Putamen (tissue), 1 donor: ENCODE measurements around the gene PARP12.
A peak's percentile ranks its signal among the peaks of the same experiment; 100 is the strongest.
"Not testable (repeated sequence)": the region's sequence is repeated elsewhere in the genome, so short reads cannot be mapped to it uniquely, and the experiment has no call there.

Experiments
- DNase-seq: peaks from one replicate; pipeline ENCODE4 v3.0.0-alpha.2; 2016; ENCODE audit warnings: low spot score

The PARP12 gene, protein sequence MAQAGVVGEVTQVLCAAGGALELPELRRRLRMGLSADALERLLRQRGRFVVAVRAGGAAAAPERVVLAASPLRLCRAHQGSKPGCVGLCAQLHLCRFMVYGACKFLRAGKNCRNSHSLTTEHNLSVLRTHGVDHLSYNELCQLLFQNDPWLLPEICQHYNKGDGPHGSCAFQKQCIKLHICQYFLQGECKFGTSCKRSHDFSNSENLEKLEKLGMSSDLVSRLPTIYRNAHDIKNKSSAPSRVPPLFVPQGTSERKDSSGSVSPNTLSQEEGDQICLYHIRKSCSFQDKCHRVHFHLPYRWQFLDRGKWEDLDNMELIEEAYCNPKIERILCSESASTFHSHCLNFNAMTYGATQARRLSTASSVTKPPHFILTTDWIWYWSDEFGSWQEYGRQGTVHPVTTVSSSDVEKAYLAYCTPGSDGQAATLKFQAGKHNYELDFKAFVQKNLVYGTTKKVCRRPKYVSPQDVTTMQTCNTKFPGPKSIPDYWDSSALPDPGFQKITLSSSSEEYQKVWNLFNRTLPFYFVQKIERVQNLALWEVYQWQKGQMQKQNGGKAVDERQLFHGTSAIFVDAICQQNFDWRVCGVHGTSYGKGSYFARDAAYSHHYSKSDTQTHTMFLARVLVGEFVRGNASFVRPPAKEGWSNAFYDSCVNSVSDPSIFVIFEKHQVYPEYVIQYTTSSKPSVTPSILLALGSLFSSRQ

DNA sequence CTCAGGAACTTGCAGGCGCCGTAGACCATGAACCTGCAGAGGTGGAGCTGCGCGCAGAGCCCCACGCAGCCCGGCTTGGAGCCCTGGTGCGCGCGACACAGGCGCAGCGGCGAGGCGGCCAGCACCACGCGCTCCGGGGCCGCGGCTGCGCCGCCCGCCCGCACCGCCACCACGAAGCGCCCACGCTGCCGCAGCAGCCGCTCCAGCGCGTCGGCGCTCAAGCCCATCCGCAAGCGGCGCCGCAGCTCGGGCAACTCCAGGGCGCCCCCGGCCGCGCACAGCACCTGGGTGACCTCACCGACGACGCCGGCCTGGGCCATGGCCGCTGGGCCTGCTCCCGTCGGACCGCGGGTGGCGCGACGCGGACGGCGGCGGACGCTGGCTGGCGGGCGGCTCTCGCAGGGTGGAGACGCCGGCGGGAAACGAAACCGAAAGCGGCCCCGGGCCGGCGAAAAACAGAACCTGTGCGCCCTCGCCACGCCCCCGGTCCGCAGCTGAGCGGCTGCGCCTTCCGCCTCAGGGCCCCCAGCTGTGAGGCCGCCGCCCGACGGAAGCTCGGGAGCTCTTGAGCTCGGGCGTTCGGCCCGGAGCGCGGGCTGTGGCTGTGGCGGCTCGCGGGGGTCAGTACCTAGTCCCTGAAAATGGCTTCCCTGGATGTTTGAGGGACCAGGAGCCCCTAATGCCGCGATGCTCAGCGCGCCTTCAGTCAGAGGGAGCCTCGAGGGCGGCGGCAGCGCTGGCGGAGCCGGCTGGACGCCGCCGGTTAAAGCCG lies at the start of gene PARP12:
Gene PARP12 (minus strand): TSS at position 424 of the 772 bp plus-strand sequence. CDS start 104 bp downstream, at position 320.
- DNase-seq: peak; percentile 41

DNA sequence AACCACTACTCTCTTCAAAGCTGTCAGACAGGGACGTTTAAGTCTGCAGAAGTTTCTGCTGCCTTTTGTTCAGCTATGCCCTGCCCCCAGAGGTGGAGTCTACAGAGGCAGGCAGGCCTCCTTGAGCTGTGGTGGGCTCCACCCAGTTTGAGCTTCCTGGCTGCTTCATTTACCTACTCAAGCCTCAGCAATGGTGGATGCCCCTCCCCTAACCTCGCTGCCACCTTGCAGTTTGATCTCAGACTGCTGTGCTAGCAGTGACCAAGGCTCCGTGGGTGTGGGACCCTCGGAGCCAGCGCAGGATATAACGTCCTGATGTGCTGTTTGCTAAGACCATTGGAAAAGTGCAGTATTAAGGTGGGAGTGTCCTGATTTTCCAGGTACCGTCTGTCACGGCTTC lies 46.0 kb upstream of the PARP12 start:
- not testable (repeated sequence) for DNase-seq

DNA sequence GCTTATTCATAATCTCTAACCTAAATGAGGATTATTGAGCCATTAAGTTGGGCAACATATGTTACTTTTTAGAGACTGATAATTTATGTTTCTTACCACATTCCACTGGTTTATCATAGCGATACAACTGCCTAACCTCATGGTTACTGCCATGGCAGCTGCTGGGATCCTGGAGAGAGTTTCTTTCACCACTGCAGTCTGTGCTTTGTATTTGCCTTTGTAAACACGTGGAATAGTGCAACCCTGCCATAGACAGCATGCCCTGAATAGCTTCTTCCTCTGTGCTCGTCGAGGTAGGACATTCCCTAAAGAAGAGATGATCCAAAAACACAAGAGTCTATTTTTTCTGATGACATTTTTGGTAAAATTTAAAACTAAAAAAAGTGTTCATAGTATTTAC lies 33.7 kb upstream of the PARP12 start:
- no peak for DNase-seq

DNA sequence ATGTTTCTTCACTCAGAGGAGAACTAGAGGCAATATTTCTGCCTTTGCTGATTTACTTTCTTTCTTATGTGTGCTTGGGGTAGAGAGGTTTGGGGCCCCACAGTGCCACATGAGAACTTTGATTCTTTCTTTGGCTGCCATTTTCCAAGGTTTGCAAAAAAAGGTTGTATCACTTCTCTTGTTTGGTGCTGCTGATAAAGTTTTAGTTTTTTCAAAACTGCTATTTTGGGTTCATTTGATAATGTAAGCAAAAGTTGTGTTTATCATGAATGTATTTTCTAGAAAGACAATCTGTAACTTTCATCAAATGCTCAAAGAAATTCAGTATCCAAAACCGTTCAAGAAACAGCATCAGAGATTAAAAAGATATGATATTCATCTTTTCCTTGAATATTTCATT lies 30.6 kb upstream of the PARP12 start:
- no peak for DNase-seq

DNA sequence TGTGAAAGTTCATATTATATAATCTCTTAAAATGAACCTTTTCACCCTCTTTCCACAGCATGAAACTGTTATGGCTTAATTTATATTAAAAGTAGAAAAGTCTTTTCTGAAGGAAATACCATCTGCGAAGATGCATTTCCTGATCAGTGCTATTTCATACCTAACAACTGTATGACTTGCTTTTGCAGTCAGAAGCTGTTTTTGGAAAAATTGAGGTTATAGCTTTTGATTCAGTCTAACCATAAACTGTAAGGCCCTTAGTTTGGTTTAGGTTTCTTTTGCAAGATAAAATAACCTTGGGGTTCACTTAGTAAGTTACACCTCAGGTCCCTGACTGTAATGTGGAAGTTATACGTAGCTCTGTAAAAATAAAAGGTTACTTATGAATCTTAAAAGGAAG lies 22.7 kb upstream of the PARP12 start:
- no peak for DNase-seq

DNA sequence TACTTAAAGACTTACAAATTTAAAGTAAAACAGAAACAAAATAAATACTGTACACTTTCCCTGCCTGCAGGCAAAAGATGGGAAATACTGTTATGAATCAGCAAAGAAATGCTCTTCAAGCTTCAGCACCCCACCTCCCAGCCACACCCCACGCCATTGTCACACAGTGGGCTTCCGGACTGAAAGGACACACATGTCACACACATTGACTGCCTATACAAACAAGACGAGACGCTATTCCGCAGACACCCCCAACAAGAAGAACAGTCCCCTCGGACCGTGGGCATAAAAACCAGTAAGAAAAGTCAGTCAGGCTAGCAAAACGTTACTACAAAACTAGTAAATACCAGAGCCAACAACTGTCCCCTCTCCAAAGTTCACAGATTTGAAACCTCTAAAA lies 22.2 kb upstream of the PARP12 start:
- no peak for DNase-seq

DNA sequence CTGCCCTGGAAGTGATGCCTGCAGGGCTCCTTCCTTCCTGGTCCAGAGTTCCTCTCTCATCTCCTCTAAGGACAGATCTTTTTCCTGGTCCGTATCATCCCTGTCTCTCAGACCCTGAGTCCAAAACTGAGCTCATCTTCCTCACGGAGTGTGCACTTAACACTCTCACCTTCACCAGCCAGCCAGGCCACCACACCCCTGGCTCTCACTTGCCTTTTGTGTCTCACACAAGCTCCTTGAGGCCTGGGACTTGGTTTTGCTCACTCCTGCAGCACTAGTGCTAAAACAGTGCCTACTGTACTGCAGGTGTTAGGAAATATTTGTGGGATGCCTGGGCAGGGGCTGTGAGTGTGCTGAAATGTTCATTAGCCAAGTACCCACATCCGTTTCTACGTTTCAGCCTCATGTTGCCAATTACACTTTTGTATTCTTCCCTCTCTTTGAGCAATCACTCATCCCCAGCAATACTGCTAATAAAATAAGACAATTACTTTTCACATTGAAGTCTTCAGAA lies 21.4 kb upstream of the PARP12 start:
- no peak for DNase-seq

DNA sequence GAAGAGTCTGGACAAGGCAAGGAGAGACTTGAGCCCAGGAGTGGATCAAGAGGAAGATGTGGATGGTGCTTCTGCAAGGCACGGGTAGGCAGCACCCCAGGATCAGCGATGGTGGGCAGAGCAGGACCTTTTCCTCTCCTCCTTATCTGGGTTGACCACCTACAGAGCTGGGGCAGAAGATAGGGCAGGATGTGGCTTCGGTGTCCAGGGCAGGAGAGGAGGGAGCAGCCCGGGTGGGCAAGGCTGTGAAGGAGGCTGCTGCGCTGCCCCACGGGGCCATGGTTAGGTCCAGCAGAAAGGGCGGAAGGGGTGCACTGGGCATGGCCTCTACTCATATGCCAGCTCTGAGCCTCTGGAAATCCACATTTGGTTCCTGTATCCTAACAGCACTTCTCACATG lies 20.0 kb upstream of the PARP12 start:
- DNase-seq: no peak

DNA sequence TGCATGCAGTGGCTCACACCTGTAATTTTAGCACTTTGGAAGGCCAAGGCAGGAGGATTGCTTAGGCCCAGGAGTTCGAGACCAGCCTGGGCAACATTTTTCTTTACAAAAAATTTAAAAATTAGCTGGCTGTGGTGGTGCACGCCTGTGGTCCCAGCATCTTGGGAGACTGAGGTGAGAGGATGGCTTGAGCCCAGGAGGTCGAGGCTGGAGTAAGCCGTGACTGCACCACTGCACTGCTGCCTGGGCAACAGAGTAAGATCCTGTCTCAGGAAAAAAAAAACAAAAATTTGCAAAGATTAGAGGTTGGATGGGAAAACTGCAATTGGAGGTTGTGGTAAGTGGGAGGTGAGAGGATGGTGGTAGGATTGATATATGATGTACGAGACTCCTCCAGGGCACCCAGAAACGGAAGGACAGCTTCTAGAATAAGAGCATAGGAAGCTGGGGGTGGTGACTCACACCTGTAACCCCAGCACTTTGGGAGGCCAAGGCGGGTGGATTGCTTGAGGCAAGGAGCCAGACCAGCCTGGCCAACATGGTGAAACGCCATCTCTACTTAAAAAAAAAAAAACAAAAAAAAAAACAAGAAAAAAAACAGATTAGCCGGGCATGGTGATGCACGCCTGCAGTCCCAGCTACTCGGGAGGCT lies 19.1 kb upstream of the PARP12 start:
- DNase-seq: no peak

DNA sequence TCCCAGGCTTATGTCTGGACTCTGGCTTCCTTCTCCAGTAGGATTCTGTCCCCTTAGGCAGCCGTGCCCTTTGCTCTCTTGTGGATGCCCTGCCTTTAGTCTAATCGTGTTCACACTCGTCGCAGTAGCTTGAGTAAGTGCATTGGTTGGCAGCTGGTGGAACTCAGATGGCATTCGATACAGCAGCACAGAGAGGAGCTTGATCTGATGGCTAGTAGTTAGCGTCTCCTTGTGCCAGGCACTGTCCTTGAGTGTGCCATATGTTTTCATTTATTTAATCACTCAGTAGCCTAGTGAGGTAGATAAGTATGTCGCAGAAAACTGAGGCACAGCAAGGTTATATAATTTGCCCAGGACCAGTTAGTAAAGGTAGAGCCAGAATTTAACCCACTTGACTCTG lies 18.2 kb upstream of the PARP12 start:
- no peak for DNase-seq

DNA sequence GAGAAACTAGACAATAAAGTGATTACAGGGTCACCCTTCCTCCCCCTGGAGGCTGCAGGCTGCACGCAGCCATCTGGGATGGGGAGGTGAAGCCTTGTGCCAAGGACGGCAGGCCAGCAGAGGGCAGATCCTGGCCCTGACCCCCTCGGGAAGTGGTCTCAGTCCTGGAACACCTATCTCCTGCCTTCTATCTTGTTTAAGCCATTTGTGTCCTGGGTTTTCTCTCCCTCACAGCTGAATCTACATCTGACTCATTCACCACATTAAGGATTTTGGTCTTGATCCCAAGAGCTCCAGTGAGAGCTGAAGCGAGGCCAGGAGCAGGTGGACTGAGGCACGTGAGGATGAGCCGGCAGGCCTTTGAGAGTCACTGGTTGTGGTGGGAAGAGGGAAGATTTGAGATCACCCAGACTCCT lies 16.4 kb upstream of the PARP12 start:
- no peak for DNase-seq

DNA sequence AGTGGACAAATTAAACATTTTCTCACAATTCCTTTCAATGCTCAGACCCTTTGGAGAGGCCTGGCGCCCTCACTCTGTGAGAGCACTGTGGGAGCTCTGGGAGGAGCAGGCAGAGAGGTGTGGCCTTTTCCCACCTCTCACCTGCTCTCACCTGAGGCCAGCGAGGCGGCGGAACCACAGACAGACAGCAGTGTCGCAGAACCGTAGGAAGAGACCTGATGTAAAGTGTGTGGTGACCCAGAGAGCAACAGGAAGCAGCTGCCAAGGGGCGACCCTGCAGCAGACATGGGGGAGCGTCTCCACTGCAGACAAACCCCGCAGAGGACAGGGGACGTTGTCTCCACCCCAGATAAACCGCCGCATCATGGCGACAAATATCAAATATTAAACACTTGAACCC lies 15.6 kb upstream of the PARP12 start:
- DNase-seq: no peak

DNA sequence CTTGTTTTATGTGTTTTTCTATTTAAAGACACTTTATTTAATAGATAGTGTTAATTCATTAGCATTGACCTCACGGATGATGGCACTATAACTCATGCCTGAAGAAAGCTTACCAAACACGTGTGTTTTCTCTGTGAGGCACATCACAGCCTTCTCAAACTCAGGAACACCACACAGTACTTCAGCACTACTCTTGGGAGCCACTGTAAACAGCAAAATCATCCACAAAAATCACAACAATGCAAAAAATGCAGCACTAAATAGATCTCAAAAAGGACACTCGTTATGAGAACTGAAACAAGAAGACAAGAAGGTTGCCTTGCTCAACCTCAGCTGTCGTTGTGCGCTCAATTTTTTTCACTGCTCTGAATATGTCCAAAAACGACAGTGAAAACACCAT lies 12.0 kb upstream of the PARP12 start:
- no peak for DNase-seq

DNA sequence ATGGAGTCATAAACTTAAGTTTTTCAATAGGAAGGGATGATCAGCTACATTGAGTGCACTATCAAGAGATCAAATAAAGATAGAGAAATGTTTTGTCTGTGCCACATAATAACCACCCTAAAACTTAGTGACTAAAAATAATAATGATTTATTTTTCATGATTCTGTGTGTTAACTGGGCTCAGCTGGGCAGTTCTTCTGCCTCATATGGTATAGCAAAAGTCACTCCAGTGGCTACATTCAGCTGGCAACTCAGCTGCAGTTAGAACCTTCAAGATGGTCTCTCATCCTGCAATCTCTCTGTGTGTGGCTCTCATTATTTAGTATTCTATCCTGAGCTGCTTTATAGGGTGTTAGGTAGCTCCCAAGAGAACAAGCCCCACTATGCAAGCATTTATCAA lies 7.8 kb upstream of the PARP12 start:
- no peak for DNase-seq

DNA sequence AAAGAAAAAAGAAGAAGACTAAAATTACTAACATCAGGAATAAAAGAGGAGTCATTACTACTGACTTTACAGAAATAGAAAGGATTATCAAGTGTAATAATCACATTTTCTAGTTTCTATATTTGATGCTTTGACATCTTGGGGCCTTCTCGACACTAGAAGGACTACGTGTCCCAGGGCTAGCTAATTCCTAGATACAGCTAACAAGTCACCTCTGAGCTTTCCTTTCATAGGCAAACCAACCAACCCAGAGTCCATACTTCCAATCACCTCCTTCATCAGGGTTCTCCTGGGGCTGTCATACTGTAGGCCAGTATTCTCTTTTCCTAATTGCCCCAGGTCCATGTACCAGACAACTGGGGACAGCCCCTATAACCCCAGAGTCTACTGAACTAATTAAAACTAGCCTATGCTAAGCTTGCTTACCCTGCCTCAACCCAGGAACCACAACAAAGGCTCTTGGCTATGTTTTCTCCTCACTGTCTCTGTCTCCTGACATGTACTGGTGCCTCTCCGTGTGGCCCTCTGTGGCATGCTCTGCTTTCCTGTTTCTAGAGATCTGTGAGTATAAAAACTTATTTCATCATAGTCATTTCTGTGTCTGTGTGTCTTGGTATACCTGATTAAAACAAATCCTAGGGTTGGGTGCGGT lies 6.7 kb upstream of the PARP12 start:
- no peak for DNase-seq

DNA sequence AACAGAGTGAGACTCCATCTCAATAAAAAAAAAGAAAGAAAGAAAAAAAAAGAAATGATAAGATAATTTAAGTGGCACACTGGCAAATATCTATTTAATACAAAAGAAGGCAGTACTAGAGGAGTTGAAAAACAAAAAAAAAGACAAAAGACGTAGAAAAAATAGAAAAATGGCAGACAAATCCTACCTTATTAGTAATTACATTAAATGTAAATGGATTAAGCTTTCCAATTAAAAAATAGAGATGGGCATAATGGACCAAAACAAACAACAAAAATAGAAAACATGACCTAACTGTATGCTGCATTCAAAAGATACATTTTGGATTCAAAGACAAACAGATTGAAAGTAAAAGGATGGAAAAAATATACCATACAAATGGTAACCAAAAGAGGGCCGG lies 5.3 kb upstream of the PARP12 start:
- no peak for DNase-seq

DNA sequence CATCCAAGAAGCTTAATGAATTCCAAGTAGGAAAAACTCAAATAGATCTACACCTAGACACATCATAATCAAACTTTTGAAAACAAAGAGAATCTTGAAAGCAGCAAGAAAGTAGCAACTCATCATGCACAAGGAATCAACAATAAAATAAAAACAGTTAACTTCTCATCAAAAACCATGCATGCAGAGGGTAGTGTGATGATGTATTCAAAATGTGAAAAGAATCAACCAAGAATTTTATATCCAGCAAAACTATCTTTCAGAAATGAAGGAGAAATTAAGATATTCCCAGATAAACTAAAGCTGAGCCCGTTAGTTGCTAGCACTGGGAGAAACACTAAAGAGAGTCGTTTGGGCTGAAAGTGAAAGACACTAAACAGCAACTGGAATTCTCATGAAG lies 4.3 kb upstream of the PARP12 start:
- no peak for DNase-seq

DNA sequence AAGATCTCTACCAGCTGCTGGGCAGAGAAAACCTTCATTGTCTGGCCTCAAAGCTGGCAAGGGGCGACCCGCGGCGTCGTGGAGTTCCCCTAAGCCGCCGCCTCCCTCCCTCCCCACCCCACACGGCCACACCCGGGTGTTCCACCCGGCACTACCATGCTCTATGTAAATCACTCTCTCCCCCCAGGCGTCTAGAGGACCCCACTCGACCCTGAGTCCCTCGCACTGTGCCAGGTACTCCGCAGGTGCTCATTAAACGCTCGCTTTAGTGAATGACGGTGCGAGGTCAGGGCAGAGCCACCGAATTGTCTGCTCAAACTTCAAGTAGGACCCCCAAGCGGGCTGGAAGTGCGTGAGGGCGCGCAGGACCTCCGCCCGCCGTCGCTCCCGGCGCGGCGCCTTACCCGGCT lies 628 bp downstream of the PARP12 start:
- DNase-seq: peak; percentile 4

DNA sequence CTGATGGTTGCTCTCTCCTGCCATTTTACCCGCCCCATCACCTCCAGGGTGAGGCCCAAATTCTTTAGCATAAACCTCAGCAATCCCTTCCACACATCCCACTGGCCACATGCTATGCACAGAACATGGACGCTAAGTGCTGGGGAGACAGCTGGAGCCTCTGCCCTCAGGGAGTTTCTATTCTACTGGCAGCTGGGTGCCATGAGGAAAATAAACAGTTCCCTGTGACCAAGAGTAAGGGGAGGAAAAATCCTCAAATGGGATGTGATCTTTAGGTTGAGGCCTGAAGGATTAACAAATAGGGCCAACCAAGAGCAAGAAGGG lies 1.2 kb downstream of the PARP12 start:
- no peak for DNase-seq

DNA sequence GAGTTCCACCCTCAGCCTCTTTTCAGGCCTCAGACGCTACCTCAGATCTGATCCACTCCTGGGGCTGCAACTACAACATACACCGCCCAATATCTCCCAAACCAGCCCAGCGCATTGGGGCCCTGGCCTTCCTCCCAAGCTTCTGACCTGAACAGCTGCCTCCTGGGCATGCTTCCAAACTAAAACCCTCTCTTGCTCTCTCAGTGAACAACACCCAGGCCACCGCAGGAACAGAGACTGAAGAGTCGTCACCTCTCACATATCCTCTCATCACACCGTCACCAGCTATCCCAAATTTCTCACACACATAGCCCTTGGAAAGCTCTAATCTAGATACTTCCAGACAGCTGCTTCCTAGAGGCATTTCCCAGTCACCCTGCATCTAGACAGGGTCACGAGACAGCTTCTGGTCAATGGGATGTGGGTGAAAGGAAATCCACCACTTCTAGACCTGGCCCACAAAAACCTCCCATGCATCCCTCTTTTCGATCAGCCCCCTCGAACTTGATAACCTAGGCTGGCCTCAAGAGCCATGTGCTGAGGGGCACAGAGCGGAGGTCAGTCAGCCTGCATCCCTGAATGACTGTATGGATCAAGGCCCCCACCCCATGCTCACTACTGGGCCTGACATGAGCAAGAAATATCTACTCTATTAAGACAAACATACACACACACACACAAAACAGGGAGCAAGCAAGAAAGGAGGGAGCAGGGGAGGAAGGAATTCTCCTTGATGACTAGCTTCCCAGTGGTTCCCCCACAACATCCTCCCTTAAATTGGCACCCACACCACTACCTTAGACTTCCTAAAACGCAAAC lies 1.8 kb downstream of the PARP12 start:
- peak; percentile 7 for DNase-seq

DNA sequence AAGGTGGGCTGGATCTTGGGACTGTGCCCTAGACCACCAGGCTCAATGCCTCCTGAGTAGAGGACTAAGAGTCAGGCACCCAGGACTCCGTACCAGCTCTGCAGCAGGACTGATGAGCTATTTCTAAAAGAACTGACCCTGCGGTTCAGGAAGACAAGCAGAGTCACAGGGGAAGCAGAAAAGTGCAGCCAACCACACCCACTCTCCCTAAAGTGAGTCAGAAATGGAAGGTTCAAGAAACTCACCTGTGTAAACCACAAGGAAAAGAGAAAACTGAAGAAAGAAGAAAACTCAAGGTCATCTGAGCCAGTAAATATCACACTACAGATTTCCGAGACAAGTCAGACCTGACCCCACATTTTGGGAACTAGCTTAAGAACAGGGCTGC lies 2.5 kb downstream of the PARP12 start:
- no peak for DNase-seq
